Colon (tissue), 2 donors: ENCODE results near the gene DOCK10.

ENCODE experiments used
- FAIRE-seq: peaks from 2 replicates; lab custom pipeline; 2012; peaks lifted over from hg19 to GRCh38; lab: Jason Lieb, UNC
- donor health status: control.
- donor health status: control.

The DOCK10 gene

GRCh38 chr2:224833986-224834385 lies 208.3 kb downstream of the DOCK10 start:
- FAIRE-seq, result no peak

GRCh38 chr2:224832207-224832606 lies 210.1 kb downstream of the DOCK10 start:
- no peak for FAIRE-seq

- no peak for FAIRE-seq
Observed at GRCh38 chr2:224831530-224831929, 210.7 kb downstream of the DOCK10 start.

- FAIRE-seq, result no peak
Observed at GRCh38 chr2:224820283-224820991, 221.8 kb downstream of the DOCK10 start.

- no peak for FAIRE-seq
Observed at GRCh38 chr2:224819075-224819474, 223.2 kb downstream of the DOCK10 start.

GRCh38 chr2:224817676-224818075 lies 224.6 kb downstream of the DOCK10 start:
- FAIRE-seq, result no peak

- no peak for FAIRE-seq
Observed at GRCh38 chr2:224816816-224817215, 225.5 kb downstream of the DOCK10 start.

GRCh38 chr2:224813578-224813977 lies 228.7 kb downstream of the DOCK10 start:
- FAIRE-seq, result no peak

- FAIRE-seq, result no peak
Observed at GRCh38 chr2:224807153-224807964, 234.9 kb downstream of the DOCK10 start.

GRCh38 chr2:224803930-224804329 lies 238.3 kb downstream of the DOCK10 start:
- FAIRE-seq, result no peak

GRCh38 chr2:224802407-224802806 lies 239.9 kb downstream of the DOCK10 start:
- no peak for FAIRE-seq

GRCh38 chr2:224801360-224801759 lies 240.9 kb downstream of the DOCK10 start:
- no peak for FAIRE-seq

GRCh38 chr2:224799691-224800090 lies 242.6 kb downstream of the DOCK10 start:
- FAIRE-seq, result no peak

- FAIRE-seq, result no peak
Observed at GRCh38 chr2:224798180-224798579, 244.1 kb downstream of the DOCK10 start.

GRCh38 chr2:224796695-224797305 lies 245.5 kb downstream of the DOCK10 start:
- no peak for FAIRE-seq

- FAIRE-seq, result no peak
Observed at GRCh38 chr2:224793946-224794345, 248.3 kb downstream of the DOCK10 start.

GRCh38 chr2:224786848-224787247 lies 255.4 kb downstream of the DOCK10 start:
- FAIRE-seq, result no peak

GRCh38 chr2:224781400-224781799 lies 260.9 kb downstream of the DOCK10 start:
- no peak for FAIRE-seq

- no peak for FAIRE-seq
Observed at GRCh38 chr2:224780823-224781222, 261.4 kb downstream of the DOCK10 start.

- no peak for FAIRE-seq
Observed at GRCh38 chr2:224780106-224780505, 262.2 kb downstream of the DOCK10 start.

- peak; percentile 28 for FAIRE-seq
Observed at GRCh38 chr2:224778474-224778877, 263.8 kb downstream of the DOCK10 start.

GRCh38 chr2:224777559-224777930 lies 264.7 kb downstream of the DOCK10 start:
- FAIRE-seq, result no peak
